ENCODE measurements around the gene NUDC. TPM values are rescaled to one million over a fixed set of nuclear protein-coding genes. Genes with fewer than 3 reads are reported as not detected.

Gene NUDC
- total and polyA plus RNA-seq, 2 of the 13 experiments (the other 11 are each of a cell fraction or from before 2014, with no cell fraction given), result 34.7 to 104 TPM

DNA sequence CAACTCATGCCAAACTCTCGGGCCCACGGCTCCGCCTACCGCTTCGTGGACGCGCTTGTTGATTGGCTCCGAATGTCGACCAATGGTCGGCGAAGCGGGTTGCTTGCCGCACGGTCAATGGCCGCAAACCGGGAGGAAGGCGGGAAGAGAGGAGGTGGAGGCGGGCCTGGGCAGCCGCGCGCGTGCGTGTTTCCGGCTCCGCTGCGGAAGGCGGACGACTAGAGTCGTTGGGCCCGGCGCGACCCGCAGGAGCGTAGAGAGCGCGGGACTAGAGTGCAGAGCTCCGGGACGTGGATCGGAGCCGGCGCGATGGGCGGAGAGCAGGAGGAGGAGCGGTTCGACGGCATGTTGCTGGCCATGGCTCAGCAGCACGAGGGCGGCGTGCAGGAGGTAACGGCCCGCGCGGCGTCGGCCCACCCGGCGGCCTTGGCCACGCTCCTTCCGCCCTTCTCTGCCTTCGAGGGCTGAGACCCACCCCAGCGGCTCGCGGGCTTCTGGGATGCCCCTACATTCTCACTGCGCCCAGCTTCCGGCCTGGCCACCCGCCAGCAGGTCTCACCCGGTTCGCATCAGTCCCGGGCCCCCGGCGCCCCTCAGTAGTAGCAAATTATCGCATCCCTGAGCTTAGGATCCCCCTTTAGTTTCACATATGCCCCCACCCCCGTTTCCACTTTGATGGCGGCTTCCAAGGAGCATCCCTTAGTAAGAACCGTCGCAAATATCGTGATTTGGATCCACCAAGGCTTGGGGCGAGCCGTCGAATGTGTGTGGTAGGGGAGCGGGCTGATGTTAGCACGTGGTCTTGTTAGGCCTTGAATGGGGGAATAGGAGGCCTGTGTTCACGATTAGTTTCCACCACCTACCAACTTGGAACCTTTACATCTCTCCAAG, at the start of gene NUDC (continued):
- TF ChIP-seq, protein P1, sequence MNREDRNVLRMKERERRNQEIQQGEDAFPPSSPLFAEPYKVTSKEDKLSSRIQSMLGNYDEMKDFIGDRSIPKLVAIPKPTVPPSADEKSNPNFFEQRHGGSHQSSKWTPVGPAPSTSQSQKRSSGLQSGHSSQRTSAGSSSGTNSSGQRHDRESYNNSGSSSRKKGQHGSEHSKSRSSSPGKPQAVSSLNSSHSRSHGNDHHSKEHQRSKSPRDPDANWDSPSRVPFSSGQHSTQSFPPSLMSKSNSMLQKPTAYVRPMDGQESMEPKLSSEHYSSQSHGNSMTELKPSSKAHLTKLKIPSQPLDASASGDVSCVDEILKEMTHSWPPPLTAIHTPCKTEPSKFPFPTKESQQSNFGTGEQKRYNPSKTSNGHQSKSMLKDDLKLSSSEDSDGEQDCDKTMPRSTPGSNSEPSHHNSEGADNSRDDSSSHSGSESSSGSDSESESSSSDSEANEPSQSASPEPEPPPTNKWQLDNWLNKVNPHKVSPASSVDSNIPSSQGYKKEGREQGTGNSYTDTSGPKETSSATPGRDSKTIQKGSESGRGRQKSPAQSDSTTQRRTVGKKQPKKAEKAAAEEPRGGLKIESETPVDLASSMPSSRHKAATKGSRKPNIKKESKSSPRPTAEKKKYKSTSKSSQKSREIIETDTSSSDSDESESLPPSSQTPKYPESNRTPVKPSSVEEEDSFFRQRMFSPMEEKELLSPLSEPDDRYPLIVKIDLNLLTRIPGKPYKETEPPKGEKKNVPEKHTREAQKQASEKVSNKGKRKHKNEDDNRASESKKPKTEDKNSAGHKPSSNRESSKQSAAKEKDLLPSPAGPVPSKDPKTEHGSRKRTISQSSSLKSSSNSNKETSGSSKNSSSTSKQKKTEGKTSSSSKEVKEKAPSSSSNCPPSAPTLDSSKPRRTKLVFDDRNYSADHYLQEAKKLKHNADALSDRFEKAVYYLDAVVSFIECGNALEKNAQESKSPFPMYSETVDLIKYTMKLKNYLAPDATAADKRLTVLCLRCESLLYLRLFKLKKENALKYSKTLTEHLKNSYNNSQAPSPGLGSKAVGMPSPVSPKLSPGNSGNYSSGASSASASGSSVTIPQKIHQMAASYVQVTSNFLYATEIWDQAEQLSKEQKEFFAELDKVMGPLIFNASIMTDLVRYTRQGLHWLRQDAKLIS (CRISPR knock-in tag; IDR thresholded peaks at IDR 0.05), result no peak
- TF ChIP-seq RNF2 (conservative IDR thresholded peaks at IDR 0.05; ENCODE audit: low read depth) (peak; percentile 94), ARNT2 (CRISPR knock-in tag; IDR thresholded peaks at IDR 0.05; ENCODE audit: low read depth) (peak; percentile 79), PAX8 (CRISPR knock-in tag; IDR thresholded peaks at IDR 0.05; ENCODE audit: borderline replicate concordance) (peak; percentile 57; the same call in 1 of the 2 replicates), PPARG (CRISPR knock-in tag; conservative IDR thresholded peaks at IDR 0.05) (no peak), TBP (CRISPR knock-in tag; IDR thresholded peaks at IDR 0.05) (no peak), ZNF432 (CRISPR knock-in tag; IDR thresholded peaks at IDR 0.05; ENCODE audit: borderline replicate concordance) (no peak), ZNF598 (CRISPR knock-in tag; IDR thresholded peaks at IDR 0.05; ENCODE audit: borderline replicate concordance) (0 out of 2 replicates have a peak, but pooled peaks have one; percentile 68), ZC3H13 (CRISPR knock-in tag; IDR thresholded peaks at IDR 0.05) (peak; percentile 93; the same call in 1 of the 2 replicates), NFATC3 (CRISPR knock-in tag; IDR thresholded peaks at IDR 0.05) (no peak)
- TF ChIP-seq, protein P2, sequence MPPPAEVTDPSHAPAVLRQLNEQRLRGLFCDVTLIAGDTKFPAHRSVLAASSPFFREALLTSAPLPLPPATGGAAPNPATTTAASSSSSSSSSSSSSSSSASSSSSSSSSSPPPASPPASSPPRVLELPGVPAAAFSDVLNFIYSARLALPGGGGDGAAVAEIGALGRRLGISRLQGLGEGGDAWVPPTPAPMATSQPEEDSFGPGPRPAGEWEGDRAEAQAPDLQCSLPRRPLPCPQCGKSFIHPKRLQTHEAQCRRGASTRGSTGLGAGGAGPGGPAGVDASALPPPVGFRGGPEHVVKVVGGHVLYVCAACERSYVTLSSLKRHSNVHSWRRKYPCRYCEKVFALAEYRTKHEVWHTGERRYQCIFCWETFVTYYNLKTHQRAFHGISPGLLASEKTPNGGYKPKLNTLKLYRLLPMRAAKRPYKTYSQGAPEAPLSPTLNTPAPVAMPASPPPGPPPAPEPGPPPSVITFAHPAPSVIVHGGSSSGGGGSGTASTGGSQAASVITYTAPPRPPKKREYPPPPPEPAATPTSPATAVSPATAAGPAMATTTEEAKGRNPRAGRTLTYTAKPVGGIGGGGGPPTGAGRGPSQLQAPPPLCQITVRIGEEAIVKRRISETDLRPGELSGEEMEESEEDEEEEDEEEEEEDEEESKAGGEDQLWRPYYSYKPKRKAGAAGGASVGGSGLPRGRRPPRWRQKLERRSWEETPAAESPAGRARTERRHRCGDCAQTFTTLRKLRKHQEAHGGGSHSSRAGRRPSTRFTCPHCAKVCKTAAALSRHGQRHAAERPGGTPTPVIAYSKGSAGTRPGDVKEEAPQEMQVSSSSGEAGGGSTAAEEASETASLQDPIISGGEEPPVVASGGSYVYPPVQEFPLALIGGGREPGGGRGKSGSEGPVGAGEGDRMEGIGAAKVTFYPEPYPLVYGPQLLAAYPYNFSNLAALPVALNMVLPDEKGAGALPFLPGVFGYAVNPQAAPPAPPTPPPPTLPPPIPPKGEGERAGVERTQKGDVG (CRISPR knock-in tag; IDR thresholded peaks at IDR 0.05; ENCODE audit: borderline replicate concordance), result no peak; the same call in 1 of the 2 replicates
- TF ChIP-seq, protein P3, sequence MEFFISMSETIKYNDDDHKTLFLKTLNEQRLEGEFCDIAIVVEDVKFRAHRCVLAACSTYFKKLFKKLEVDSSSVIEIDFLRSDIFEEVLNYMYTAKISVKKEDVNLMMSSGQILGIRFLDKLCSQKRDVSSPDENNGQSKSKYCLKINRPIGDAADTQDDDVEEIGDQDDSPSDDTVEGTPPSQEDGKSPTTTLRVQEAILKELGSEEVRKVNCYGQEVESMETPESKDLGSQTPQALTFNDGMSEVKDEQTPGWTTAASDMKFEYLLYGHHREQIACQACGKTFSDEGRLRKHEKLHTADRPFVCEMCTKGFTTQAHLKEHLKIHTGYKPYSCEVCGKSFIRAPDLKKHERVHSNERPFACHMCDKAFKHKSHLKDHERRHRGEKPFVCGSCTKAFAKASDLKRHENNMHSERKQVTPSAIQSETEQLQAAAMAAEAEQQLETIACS (CRISPR knock-in tag; IDR thresholded peaks at IDR 0.05), result no peak; the same call in 1 of the 2 replicates
- TF ChIP-seq, protein P4, sequence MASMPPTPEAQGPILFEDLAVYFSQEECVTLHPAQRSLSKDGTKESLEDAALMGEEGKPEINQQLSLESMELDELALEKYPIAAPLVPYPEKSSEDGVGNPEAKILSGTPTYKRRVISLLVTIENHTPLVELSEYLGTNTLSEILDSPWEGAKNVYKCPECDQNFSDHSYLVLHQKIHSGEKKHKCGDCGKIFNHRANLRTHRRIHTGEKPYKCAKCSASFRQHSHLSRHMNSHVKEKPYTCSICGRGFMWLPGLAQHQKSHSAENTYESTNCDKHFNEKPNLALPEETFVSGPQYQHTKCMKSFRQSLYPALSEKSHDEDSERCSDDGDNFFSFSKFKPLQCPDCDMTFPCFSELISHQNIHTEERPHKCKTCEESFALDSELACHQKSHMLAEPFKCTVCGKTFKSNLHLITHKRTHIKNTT (CRISPR knock-in tag; IDR thresholded peaks at IDR 0.05), result no peak
- TF ChIP-seq, protein P5, sequence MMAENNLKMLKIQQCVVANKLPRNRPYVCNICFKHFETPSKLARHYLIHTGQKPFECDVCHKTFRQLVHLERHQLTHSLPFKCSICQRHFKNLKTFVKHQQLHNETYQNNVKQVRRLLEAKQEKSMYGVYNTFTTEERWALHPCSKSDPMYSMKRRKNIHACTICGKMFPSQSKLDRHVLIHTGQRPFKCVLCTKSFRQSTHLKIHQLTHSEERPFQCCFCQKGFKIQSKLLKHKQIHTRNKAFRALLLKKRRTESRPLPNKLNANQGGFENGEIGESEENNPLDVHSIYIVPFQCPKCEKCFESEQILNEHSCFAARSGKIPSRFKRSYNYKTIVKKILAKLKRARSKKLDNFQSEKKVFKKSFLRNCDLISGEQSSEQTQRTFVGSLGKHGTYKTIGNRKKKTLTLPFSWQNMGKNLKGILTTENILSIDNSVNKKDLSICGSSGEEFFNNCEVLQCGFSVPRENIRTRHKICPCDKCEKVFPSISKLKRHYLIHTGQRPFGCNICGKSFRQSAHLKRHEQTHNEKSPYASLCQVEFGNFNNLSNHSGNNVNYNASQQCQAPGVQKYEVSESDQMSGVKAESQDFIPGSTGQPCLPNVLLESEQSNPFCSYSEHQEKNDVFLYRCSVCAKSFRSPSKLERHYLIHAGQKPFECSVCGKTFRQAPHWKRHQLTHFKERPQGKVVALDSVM (CRISPR knock-in tag; IDR thresholded peaks at IDR 0.05), result no peak

Measured in HepG2 (cell line).